Muscle layer of duodenum (tissue), 2 donors: ENCODE data around the gene SCAMP2.
A peak's percentile ranks its signal among the peaks of the same experiment; 100 is the strongest.

Source experiments
- H3K27ac ChIP-seq: one replicate; pipeline ENCODE4 v1.7.0; 2013; ENCODE audit warnings: mild to moderate bottlenecking, low read length
- H3K27me3 ChIP-seq: one replicate; pipeline ENCODE4 v1.7.0; 2013; ENCODE audit warnings: low read depth, mild to moderate bottlenecking, control low read depth, low read length
- H3K36me3 ChIP-seq, 2 donors: one replicate each; pipeline ENCODE4 v1.7.0; 2013; ENCODE audit warnings: low read length in 2 of 2, control low read depth in 1 of 2, mild to moderate bottlenecking in 1 of 2; ENCODE audit not compliant: insufficient read depth in 2 of 2, control insufficient read depth in 1 of 2
- H3K4me1 ChIP-seq, 2 donors: one replicate each; pipeline ENCODE4 v1.7.0; 2013; ENCODE audit warnings: low read length in 2 of 2, mild to moderate bottlenecking in 2 of 2, control low read depth in 1 of 2, moderate library complexity in 1 of 2; ENCODE audit not compliant: insufficient read depth in 2 of 2, control insufficient read depth in 1 of 2
- H3K4me3 ChIP-seq, 2 donors: one replicate each; pipeline ENCODE4 v1.7.0; 2013; ENCODE audit warnings: low read length in 2 of 2, low read depth in 1 of 2, mild to moderate bottlenecking in 1 of 2
- H3K9me3 ChIP-seq, 2 donors: one replicate each; pipeline ENCODE4 v1.7.0; 2013; ENCODE audit warnings: low read length in 2 of 2, control low read depth in 1 of 2, mild to moderate bottlenecking in 1 of 2; ENCODE audit not compliant: control insufficient read depth in 1 of 2
- donor health status: healthy.

The SCAMP2 gene

DNA sequence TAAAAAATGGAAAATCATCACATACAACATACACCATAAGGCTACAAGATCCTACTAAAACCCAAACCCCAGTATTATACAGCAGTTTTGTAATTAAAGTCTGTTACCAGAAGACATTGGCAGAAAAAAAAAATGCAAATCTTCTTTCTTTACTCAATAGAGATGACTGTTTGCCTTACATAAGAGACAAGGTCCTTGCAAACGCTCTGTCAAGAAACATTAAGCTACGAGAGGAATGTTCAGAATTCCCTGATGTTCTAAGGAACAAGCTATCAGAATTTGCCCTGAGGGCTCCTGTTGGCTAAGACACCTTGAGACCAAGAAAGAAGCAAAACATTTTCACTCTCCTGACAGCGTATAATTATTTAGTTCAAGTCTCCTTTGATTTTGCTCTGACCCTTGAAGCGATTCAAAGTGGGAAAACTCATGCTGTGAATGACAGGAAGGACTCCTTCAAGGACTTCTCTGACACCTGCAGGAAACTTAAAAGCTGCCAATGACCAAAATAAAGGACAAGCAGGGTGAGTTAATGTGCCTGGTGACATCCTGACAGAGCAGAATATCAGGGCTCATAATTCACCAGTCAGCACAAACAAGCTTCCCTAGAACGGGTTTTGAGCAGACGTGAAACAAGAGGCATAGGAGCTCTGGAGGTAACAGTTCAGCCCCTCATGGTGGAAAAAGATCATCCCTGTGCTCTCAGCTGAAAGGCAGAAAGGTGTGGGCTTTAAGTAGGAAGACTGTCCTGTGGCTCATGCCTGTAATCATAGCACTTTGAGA, 2.5 kb downstream of the SCAMP2 start:
- Histone ChIP-seq H3K27me3 (no peaks in the 10 kb centered on the region), H3K27ac (peak overlapping the region; percentile 88), H3K36me3 (peaks cover 0 to 6% of the 10 kb centered on the region in 2 donors), H3K4me3 (peak overlapping the region in 1 of 2 donors; percentile 50), H3K4me1 (peaks cover 29 to 52% of the 10 kb centered on the region in 2 donors), H3K9me3 (no peaks in the 10 kb centered on the region)

DNA sequence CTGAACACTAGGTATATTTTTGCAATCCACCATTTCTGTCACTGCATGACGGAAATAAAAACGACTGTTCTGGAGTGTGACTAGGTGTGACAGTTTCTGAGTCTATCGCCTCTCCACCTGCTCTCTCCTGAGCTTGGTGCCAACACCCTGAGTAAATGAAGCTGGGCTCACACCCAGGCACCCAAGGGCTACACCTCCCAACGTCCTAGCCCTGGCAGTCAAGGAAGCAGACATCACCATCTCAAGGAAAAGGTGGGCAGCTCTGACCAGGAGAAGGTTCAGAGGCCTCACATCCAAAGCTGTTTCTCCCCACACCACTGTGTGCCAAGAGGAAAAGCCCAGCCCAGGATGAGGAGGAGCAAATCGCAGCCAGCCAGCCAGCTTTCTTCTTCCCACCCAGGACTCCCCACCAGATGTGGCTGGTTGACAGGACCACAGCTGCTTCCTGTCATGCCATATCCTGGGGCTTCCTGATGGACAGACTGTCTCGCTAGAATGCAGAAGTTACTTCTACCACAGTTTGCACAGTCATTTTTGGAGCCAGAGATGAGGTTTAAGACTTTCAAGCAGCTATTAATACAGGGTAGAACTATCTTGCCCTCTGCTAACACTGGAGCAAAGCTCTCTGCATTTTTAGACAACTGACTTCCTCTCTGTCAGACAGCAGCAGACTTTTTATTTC, 3.3 kb downstream of the SCAMP2 start:
- H3K27ac ChIP-seq = peak overlapping the region; percentile 88
- H3K4me3 ChIP-seq = peak overlapping the region in 1 of 2 donors; percentile 50
- peaks cover 0 to 6% of the 10 kb centered on the region in 2 donors for H3K36me3 ChIP-seq
- no peaks in the 10 kb centered on the region for H3K9me3 ChIP-seq
- H3K4me1 ChIP-seq = peaks cover 29 to 52% of the 10 kb centered on the region in 2 donors
- no peaks in the 10 kb centered on the region for H3K27me3 ChIP-seq

DNA sequence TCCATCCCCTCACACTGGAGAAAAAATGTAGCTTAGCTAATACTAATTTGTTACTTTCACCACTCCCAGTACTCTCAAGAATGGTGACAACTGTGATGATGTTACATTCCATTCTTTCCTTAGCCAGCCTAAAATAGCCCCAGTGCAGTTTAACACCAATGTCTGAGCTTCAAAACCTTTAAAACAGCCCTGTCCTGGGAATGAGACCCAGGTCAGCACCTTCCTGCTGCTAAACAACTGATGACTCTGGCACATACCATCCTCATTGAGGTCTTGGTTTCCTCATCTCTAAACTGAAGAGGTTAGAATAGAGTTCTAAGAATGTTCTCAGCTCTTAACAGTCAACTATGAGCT, 3.8 kb downstream of the SCAMP2 start:
- no peaks in the 10 kb centered on the region for H3K9me3 ChIP-seq
- peak overlapping the region; percentile 88 for H3K27ac ChIP-seq
- H3K4me1 ChIP-seq = peaks cover 29 to 52% of the 10 kb centered on the region in 2 donors
- peak overlapping the region in 1 of 2 donors; percentile 50 for H3K4me3 ChIP-seq
- H3K27me3 ChIP-seq = no peaks in the 10 kb centered on the region
- H3K36me3 ChIP-seq = peaks cover 0 to 6% of the 10 kb centered on the region in 2 donors

DNA sequence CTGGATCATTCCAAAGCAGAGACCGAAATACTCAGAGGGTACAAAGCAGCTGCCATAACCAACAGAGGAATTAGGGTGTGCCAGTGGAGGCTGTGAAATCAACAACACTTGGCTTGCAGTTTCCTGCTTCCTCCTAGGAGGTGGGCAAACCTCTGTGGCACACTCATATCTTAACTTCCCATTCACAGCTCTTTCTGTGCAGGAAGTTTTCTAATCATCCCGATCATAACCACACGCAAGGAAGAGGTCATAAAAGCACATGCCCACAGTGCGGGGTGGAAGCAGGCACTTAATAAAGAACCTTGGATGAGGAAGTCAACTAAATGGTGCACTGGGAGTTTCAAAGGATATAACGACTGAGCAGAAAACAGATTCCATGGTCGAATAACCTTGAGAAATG, 5.1 kb downstream of the SCAMP2 start:
- Histone ChIP-seq H3K4me1 (peaks cover 29 to 48% of the 10 kb centered on the region in 2 donors), H3K4me3 (no peak overlapping the region), H3K27ac (peak overlapping the region; percentile 88)

DNA sequence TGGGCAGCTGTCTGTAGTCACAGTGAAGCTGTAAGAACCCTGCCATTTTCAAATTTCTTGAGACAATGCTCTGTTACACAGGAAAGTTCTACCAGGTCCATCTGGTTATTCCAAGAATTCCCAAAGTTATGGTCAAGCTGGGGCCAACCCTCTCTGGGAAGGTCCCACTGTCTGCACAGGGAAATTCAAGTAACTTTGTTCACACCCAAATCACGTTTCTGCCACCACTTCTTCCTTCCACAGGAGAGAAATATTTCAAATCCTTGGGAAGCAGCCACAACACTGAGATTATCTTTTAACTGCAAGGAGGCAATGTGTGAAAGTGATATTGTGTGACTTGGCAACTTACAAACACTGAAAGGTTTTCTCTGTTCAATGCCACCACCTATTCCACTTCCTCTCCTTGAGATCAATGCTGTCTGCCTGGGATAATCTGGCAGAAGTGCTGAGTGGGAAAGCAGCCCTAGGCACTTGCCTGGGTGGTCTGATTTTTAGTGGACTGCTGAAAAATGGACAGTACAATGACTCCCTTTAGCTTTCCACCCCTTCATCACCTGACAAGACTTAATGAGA, 5.6 kb downstream of the SCAMP2 start:
- H3K27ac ChIP-seq = peak overlapping the region; percentile 88
- H3K4me1 ChIP-seq = peaks cover 29 to 48% of the 10 kb centered on the region in 2 donors
- H3K36me3 ChIP-seq = peaks cover 0 to 6% of the 10 kb centered on the region in 2 donors
- no peak overlapping the region for H3K4me3 ChIP-seq
- no peaks in the 10 kb centered on the region for H3K27me3 ChIP-seq
- no peaks in the 10 kb centered on the region for H3K9me3 ChIP-seq

More for the DNA sequence above, 5.1 kb downstream of the SCAMP2 start:
- H3K9me3 ChIP-seq = no peaks in the 10 kb centered on the region
- no peaks in the 10 kb centered on the region for H3K27me3 ChIP-seq
- peaks cover 0 to 6% of the 10 kb centered on the region in 2 donors for H3K36me3 ChIP-seq

DNA sequence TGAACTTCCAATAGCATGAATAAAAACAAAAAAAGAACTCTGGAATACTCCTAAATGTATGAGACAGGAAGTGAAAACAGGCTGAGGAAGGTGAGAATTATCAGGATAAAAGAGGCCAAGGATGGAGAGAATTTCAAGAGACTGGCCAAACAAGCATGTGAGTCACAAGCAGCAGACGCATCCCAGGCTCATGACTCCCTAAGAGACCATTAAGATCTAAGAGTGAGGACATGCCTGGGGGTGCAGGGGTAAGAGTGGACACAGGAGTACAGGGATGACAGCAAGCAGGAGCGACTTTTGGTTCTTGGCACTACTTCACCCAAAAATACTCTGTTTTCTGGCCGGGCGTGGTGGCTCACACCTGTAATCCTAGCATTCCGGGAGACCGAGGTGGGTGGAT, 7.1 kb downstream of the SCAMP2 start:
- no peaks in the 10 kb centered on the region for H3K27me3 ChIP-seq
- H3K27ac ChIP-seq = no peak overlapping the region
- no peaks in the 10 kb centered on the region for H3K9me3 ChIP-seq
- H3K4me3 ChIP-seq = no peak overlapping the region
- H3K36me3 ChIP-seq = peaks cover 0 to 6% of the 10 kb centered on the region in 2 donors
- peaks cover 29 to 34% of the 10 kb centered on the region in 2 donors for H3K4me1 ChIP-seq

DNA sequence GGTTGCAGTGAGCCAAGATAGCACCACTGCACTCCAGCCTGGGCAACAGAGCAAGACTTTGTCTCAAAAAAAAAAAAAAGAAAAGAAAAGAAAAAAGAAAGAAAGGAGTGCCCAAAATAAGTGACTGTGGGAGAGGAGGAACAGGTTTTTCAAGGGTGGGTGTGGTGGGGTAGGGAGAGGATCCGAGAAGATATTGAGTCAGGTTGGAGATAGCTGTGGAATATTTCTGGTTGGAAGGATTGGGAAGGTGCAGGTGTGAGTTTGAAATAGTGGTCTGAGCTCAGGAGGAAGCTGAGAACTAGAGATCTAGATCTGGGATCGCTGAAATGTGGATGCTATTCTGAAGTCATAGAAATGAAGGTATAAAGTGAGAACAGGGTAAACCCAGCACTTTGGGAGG, 7.8 kb downstream of the SCAMP2 start:
- Histone ChIP-seq H3K27ac (no peak overlapping the region), H3K9me3 (no peaks in the 10 kb centered on the region), H3K4me1 (peaks cover 21 to 26% of the 10 kb centered on the region in 2 donors), H3K4me3 (no peak overlapping the region), H3K36me3 (peaks cover 0 to 6% of the 10 kb centered on the region in 2 donors), H3K27me3 (no peaks in the 10 kb centered on the region)

DNA sequence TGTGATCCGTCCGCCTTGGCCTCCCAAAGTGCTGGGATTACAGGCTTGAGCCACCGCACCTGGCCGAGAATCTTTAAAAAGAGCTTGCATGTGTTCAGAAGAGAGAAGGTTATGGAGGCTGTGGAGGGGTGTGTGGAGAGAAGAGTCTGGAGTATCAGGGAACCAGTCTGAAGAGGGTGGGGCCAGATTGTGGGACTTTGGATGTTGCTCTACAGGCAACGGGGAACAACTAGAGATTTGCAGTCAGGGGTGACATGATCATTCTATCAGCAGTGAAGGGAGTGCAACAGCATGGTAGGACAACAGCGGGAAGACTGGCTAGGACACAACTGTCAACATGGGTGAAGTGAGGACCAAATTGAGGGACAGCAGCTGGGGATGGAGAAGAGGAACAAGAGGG, 8.9 kb downstream of the SCAMP2 start:
- peaks cover 11 to 19% of the 10 kb centered on the region in 2 donors for H3K4me1 ChIP-seq
- no peaks in the 10 kb centered on the region for H3K9me3 ChIP-seq
- no peaks in the 10 kb centered on the region for H3K27me3 ChIP-seq
- peaks cover 0 to under 1% of the 10 kb centered on the region in 2 donors for H3K36me3 ChIP-seq
- H3K4me3 ChIP-seq = no peak overlapping the region
- no peak overlapping the region for H3K27ac ChIP-seq

DNA sequence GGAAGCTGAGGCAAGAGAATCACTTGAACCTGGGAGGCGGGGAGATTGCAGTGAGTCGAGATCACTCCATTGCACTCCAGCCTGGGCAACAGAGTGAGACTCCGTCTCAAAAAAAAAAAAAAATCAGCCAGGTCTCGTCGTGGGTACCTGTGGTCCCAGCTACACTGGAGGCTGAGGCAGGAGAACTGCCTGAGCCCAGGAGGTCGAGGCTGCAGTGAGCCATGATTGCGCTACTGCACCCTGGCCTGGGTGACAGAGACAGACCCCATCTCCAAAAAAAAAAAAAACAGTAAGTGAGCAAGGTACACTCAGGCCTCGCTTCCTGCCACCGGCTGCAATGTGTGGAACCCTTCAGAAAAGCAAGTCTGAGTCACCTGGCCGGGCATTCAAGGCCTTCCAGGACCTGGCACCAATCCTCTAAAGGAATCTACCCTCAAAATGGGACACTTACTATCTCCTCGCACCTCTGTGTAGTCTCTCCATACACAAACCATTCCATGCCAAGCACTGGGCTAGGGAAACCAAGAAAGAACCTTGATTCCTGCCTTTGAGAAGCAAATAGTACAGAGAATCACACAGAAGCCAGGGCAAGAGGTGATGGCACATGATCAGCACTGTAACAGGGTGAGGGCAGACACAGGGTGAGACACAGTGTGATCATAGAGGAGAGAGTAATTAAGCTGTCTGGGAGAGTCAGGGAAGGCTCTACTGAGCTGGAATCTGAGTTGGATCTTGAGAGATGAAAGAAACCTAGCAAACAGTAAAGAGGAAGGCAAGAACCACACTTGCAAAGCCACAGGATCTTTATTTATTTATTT, 9.7 kb downstream of the SCAMP2 start:
- Histone ChIP-seq H3K9me3 (no peaks in the 10 kb centered on the region), H3K4me1 (peaks cover 10 to 19% of the 10 kb centered on the region in 2 donors), H3K36me3 (no peaks in the 10 kb centered on the region), H3K4me3 (no peak overlapping the region), H3K27me3 (no peaks in the 10 kb centered on the region), H3K27ac (peak overlapping the region; percentile 62)

DNA sequence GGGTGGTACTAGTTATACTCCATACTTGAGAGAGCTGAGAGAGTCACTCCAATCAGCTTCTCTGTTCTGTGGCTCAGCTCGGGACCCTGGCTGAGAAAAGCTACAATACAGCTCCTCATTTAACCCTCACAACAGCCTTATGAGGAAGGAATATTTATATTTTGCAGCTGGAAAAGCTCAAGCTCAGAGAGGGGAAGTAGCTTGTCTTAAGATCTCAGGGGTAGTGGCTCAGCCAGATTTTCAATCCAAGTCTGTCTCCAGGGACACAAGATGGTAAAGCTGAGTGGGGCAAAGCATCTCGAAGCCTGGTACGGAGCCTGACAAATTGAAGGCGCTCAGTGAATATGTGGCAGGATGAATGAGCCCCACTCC, 14.8 kb downstream of the SCAMP2 start:
- Histone ChIP-seq H3K4me1 (peaks cover 5 to 27% of the 10 kb centered on the region in 2 donors), H3K4me3 (no peak overlapping the region), H3K27ac (no peak overlapping the region)

More for the DNA sequence above, 14.8 kb downstream of the SCAMP2 start:
- Histone ChIP-seq H3K36me3 (peaks cover 5 to 10% of the 10 kb centered on the region in 2 donors), H3K27me3 (no peaks in the 10 kb centered on the region), H3K9me3 (no peaks in the 10 kb centered on the region)
